ENCODE measurements around the gene ZNF304. TPM values are rescaled to one million over a fixed set of nuclear protein-coding genes. Genes with fewer than 3 reads are reported as not detected.

Gene ZNF304
- total and polyA plus RNA-seq, 2 of the 13 experiments (the other 11 are each of a cell fraction or from before 2014, with no cell fraction given), result 3.4 to 8.0 TPM

GRCh38 chr19:57362997-57363687, 12.1 kb downstream of the ZNF304 start, which contains the start of the genes TRAPPC2B and ZNF547 (continued):
- TF ChIP-seq ZNF354B (CRISPR knock-in tag; IDR thresholded peaks at IDR 0.05), result no peak
- TF ChIP-seq GPBP1L1 (CRISPR knock-in tag; IDR thresholded peaks at IDR 0.05), result no peak
- no peak for TF ChIP-seq MAFF (IDR thresholded peaks at IDR 0.05; ENCODE audit: low read depth, low read length)
- no peak for TF ChIP-seq IRX3 (CRISPR knock-in tag; IDR thresholded peaks at IDR 0.05; ENCODE audit: borderline replicate concordance, low read depth)
- TF ChIP-seq, protein P1, sequence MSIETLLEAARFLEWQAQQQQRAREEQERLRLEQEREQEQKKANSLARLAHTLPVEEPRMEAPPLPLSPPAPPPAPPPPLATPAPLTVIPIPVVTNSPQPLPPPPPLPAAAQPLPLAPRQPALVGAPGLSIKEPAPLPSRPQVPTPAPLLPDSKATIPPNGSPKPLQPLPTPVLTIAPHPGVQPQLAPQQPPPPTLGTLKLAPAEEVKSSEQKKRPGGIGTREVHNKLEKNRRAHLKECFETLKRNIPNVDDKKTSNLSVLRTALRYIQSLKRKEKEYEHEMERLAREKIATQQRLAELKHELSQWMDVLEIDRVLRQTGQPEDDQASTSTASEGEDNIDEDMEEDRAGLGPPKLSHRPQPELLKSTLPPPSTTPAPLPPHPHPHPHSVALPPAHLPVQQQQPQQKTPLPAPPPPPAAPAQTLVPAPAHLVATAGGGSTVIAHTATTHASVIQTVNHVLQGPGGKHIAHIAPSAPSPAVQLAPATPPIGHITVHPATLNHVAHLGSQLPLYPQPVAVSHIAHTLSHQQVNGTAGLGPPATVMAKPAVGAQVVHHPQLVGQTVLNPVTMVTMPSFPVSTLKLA (IDR thresholded peaks at IDR 0.05), result peak; percentile 74
- TF ChIP-seq ZNF766 (CRISPR knock-in tag; IDR thresholded peaks at IDR 0.05; ENCODE audit: borderline replicate concordance), result no peak
- TF ChIP-seq HMG20A (CRISPR knock-in tag; IDR thresholded peaks at IDR 0.05; ENCODE audit: borderline replicate concordance), result no peak
- no peak for TF ChIP-seq ZKSCAN1 (IDR thresholded peaks at IDR 0.05; ENCODE audit: low read length)
- no peak for TF ChIP-seq PRDM10 (CRISPR knock-in tag; IDR thresholded peaks at IDR 0.05; ENCODE audit: low read depth)
- no peak for TF ChIP-seq SNRNP70 (IDR thresholded peaks at IDR 0.05; ENCODE audit: low read depth, low read length)
- TF ChIP-seq HMGA1 (CRISPR knock-in tag; conservative IDR thresholded peaks at IDR 0.05), result no peak
- TF ChIP-seq, protein P2, sequence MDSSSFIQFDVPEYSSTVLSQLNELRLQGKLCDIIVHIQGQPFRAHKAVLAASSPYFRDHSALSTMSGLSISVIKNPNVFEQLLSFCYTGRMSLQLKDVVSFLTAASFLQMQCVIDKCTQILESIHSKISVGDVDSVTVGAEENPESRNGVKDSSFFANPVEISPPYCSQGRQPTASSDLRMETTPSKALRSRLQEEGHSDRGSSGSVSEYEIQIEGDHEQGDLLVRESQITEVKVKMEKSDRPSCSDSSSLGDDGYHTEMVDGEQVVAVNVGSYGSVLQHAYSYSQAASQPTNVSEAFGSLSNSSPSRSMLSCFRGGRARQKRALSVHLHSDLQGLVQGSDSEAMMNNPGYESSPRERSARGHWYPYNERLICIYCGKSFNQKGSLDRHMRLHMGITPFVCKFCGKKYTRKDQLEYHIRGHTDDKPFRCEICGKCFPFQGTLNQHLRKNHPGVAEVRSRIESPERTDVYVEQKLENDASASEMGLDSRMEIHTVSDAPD (CRISPR knock-in tag; IDR thresholded peaks at IDR 0.05), result peak; percentile 68
- TF ChIP-seq EEA1 (CRISPR knock-in tag; IDR thresholded peaks at IDR 0.05; ENCODE audit: borderline replicate concordance), result 0 out of 2 replicates have a peak, but pooled peaks have one; percentile 65
- no peak for TF ChIP-seq TERF1 (CRISPR knock-in tag; IDR thresholded peaks at IDR 0.05)
- no peak for TF ChIP-seq DDIT3 (CRISPR knock-in tag; IDR thresholded peaks at IDR 0.05)
- TF ChIP-seq ZFY (CRISPR knock-in tag; IDR thresholded peaks at IDR 0.05), result peak; percentile 56
- TF ChIP-seq ZNF841 (CRISPR knock-in tag; IDR thresholded peaks at IDR 0.05; ENCODE audit: borderline replicate concordance), result no peak; the same call in 1 of the 2 replicates
- no peak for TF ChIP-seq MBNL3 (CRISPR knock-in tag; conservative IDR thresholded peaks at IDR 0.05)
- peak; percentile 49 for TF ChIP-seq ZNF335 (CRISPR knock-in tag; IDR thresholded peaks at IDR 0.05)

Data from HepG2 (cell line).